ENCODE measurements around the gene STAT3.
"Not testable (repeated sequence)": the region's sequence is repeated elsewhere in the genome, so short reads cannot be mapped to it uniquely, and the experiment has no call there.

Gene STAT3

GRCh38 chr17:42362245-42362961 lies 25.8 kb downstream of the STAT3 start:
- Histone ChIP-seq H3K9me2 (replicated peaks; ENCODE audit: control insufficient read depth, low read length) (no peaks in the 10 kb centered on the region), H3K36me3 (ENCODE audit: control insufficient read depth, low read length) (no peaks in the 10 kb centered on the region), H4K20me1 (ENCODE audit: control insufficient read depth, insufficient read depth, low read depth, low read length) (no peaks in the 10 kb centered on the region), H3K4me2 (ENCODE audit: low read length) (no peak overlapping the region), H3K4me3 (ENCODE audit: low read length) (no peak overlapping the region), H3K79me2 (ENCODE audit: control insufficient read depth, low read length) (no peaks in the 10 kb centered on the region), H3K9me3 (ENCODE audit: control insufficient read depth, insufficient read depth, low read length) (no peaks in the 10 kb centered on the region), H3K4me1 (ENCODE audit: control insufficient read depth, low read length) (no peaks in the 10 kb centered on the region; the same call in 1 of the 2 replicates), H3K27me3 (ENCODE audit: control insufficient read depth, low read length) (peaks cover 3% of the 10 kb centered on the region; the same call in 1 of the 2 replicates), H3K27ac (ENCODE audit: low read depth, low read length) (no peak overlapping the region), H3F3A (ENCODE audit: control insufficient read depth, insufficient read depth) (no peaks in the 10 kb centered on the region)
- TF ChIP-seq EZH2phosphoT487 (IDR thresholded peaks at IDR 0.05; ENCODE audit: borderline replicate concordance, low read length) (no peak), CTCF (IDR thresholded peaks at IDR 0.05; ENCODE audit: low read depth, low read length, poor library complexity, severe bottlenecking) (no peak)

GRCh38 chr17:42361781-42362186 lies 26.5 kb downstream of the STAT3 start:
- no peaks in the 10 kb centered on the region for H4K20me1 ChIP-seq (ENCODE audit: control insufficient read depth, insufficient read depth, low read depth, low read length)
- no peak overlapping the region for H3K4me2 ChIP-seq (ENCODE audit: low read length)
- H3K36me3 ChIP-seq (ENCODE audit: control insufficient read depth, low read length) = no peaks in the 10 kb centered on the region
- H3K27ac ChIP-seq (ENCODE audit: low read depth, low read length) = no peak overlapping the region
- no peak overlapping the region for H3K4me3 ChIP-seq (ENCODE audit: low read length)
- H3F3A ChIP-seq (ENCODE audit: control insufficient read depth, insufficient read depth) = no peaks in the 10 kb centered on the region
- no peaks in the 10 kb centered on the region for H3K9me3 ChIP-seq (ENCODE audit: control insufficient read depth, insufficient read depth, low read length)
- no peaks in the 10 kb centered on the region for H3K79me2 ChIP-seq (ENCODE audit: control insufficient read depth, low read length)
- peaks cover 3% of the 10 kb centered on the region; the same call in 1 of the 2 replicates for H3K27me3 ChIP-seq (ENCODE audit: control insufficient read depth, low read length)
- H3K4me1 ChIP-seq (ENCODE audit: control insufficient read depth, low read length) = no peaks in the 10 kb centered on the region; the same call in 1 of the 2 replicates
- H3K9me2 ChIP-seq (replicated peaks; ENCODE audit: control insufficient read depth, low read length) = no peaks in the 10 kb centered on the region
- no peak for TF ChIP-seq CTCF (IDR thresholded peaks at IDR 0.05; ENCODE audit: low read depth, low read length, poor library complexity, severe bottlenecking)
- TF ChIP-seq EZH2phosphoT487 (IDR thresholded peaks at IDR 0.05; ENCODE audit: borderline replicate concordance, low read length) = no peak

GRCh38 chr17:42360388-42360787 lies 27.9 kb downstream of the STAT3 start:
- H3K9me2 ChIP-seq (replicated peaks; ENCODE audit: control insufficient read depth, low read length); H3F3A ChIP-seq (ENCODE audit: control insufficient read depth, insufficient read depth); H3K4me1 ChIP-seq (ENCODE audit: control insufficient read depth, low read length); H3K9me3 ChIP-seq (ENCODE audit: control insufficient read depth, insufficient read depth, low read length); H3K36me3 ChIP-seq (ENCODE audit: control insufficient read depth, low read length); H3K27ac ChIP-seq (ENCODE audit: low read depth, low read length); H3K79me2 ChIP-seq (ENCODE audit: control insufficient read depth, low read length); H3K4me3 ChIP-seq (ENCODE audit: low read length); H3K4me2 ChIP-seq (ENCODE audit: low read length); H4K20me1 ChIP-seq (ENCODE audit: control insufficient read depth, insufficient read depth, low read depth, low read length); H3K27me3 ChIP-seq (ENCODE audit: control insufficient read depth, low read length): not testable (repeated sequence)

GRCh38 chr17:42359133-42359532 lies 29.1 kb downstream of the STAT3 start:
- no peak overlapping the region for H3K4me2 ChIP-seq (ENCODE audit: low read length)
- no peak overlapping the region for H3K4me3 ChIP-seq (ENCODE audit: low read length)
- peaks cover 3% of the 10 kb centered on the region; the same call in 1 of the 2 replicates for H3K27me3 ChIP-seq (ENCODE audit: control insufficient read depth, low read length)
- H3K36me3 ChIP-seq (ENCODE audit: control insufficient read depth, low read length) = no peaks in the 10 kb centered on the region
- H4K20me1 ChIP-seq (ENCODE audit: control insufficient read depth, insufficient read depth, low read depth, low read length) = no peaks in the 10 kb centered on the region
- H3K79me2 ChIP-seq (ENCODE audit: control insufficient read depth, low read length) = no peaks in the 10 kb centered on the region
- no peaks in the 10 kb centered on the region for H3K9me3 ChIP-seq (ENCODE audit: control insufficient read depth, insufficient read depth, low read length)
- H3K4me1 ChIP-seq (ENCODE audit: control insufficient read depth, low read length) = no peaks in the 10 kb centered on the region; the same call in 1 of the 2 replicates
- H3K27ac ChIP-seq (ENCODE audit: low read depth, low read length) = no peak overlapping the region
- H3K9me2 ChIP-seq (replicated peaks; ENCODE audit: control insufficient read depth, low read length) = no peaks in the 10 kb centered on the region
- TF ChIP-seq EZH2phosphoT487 (IDR thresholded peaks at IDR 0.05; ENCODE audit: borderline replicate concordance, low read length) = no peak
- no peak for TF ChIP-seq CTCF (IDR thresholded peaks at IDR 0.05; ENCODE audit: low read depth, low read length, poor library complexity, severe bottlenecking)
- 0 out of 2 replicates have a peak, but pooled peaks cover 3% of the 10 kb centered on the region for H3F3A ChIP-seq (ENCODE audit: control insufficient read depth, insufficient read depth)

Measured in DOHH2 (cell line).